ENCODE data around the gene HEYL. TPM values are rescaled to one million over a fixed set of nuclear protein-coding genes. Genes with fewer than 3 reads are reported as not detected.
A peak's percentile ranks its signal among the peaks of the same experiment; 100 is the strongest.

The HEYL gene
- polyA plus RNA-seq, 2 donors = 0.37 to 0.45 TPM

- no peaks in the 10 kb centered on the region for H3K4me1 ChIP-seq (ENCODE audit: control insufficient read depth in 2 of 2, insufficient read depth in 2 of 2, low read length in 1 of 2)
- no peak overlapping the region for H3K4me3 ChIP-seq (ENCODE audit: low read depth in 1 of 2, low read length in 2 of 2)
- H3K36me3 ChIP-seq (ENCODE audit: control insufficient read depth in 2 of 2, insufficient read depth in 2 of 2, low read length in 1 of 2) = no peaks in the 10 kb centered on the region
- H3K27me3 ChIP-seq (ENCODE audit: control insufficient read depth in 1 of 2, insufficient read depth in 2 of 2, low read length in 2 of 2) = no peaks in the 10 kb centered on the region
- 70 to 77% methylated on average over 12 of the region's 12 CpGs for WGBS, 2 donors
- H3K9me3 ChIP-seq (ENCODE audit: control insufficient read depth in 2 of 2, insufficient read depth in 1 of 2, low read depth in 1 of 2, low read length in 1 of 2) = peaks cover 0 to 4% of the 10 kb centered on the region in 2 donors
- no peak overlapping the region for H3K27ac ChIP-seq (ENCODE audit: low read depth in 2 of 2, low read length in 1 of 2)
Measured at GRCh38 chr1:39635205-39635870, 4.1 kb downstream of the HEYL start.

DNA sequence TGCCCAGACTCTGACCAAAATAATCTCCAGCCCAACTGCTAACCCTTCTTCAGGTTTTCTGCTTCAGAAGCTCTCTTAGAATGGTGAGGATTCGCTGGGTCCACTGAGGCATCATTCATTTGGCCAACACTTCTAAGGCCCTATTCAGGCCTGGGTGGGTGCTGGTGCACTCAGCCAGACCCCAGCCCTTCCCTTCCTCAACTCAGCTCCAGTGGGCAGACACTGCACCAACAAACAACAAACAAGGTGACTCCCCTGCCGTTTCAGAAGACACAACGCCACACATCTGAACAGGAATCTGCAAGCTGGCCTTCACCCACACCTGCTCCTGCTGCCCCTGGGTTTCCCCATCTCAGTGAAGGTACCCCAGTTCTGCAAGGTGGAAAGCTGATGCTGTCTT is 6.0 kb downstream of the HEYL start:
- 75 to 77% methylated on average over 3 of the region's 3 CpGs for WGBS, 2 donors
- Histone ChIP-seq H3K4me1 (ENCODE audit: control insufficient read depth in 2 of 2, insufficient read depth in 2 of 2, low read length in 1 of 2) (no peaks in the 10 kb centered on the region), H3K9me3 (ENCODE audit: control insufficient read depth in 2 of 2, insufficient read depth in 1 of 2, low read depth in 1 of 2, low read length in 1 of 2) (no peaks in the 10 kb centered on the region), H3K4me3 (ENCODE audit: low read depth in 1 of 2, low read length in 2 of 2) (no peak overlapping the region), H3K27me3 (ENCODE audit: control insufficient read depth in 1 of 2, insufficient read depth in 2 of 2, low read length in 2 of 2) (no peaks in the 10 kb centered on the region), H3K27ac (ENCODE audit: low read depth in 2 of 2, low read length in 1 of 2) (no peak overlapping the region), H3K36me3 (ENCODE audit: control insufficient read depth in 2 of 2, insufficient read depth in 2 of 2, low read length in 1 of 2) (no peaks in the 10 kb centered on the region)

- Histone ChIP-seq H3K27ac (ENCODE audit: low read depth in 2 of 2, low read length in 1 of 2) (no peak overlapping the region), H3K4me3 (ENCODE audit: low read depth in 1 of 2, low read length in 2 of 2) (no peak overlapping the region), H3K27me3 (ENCODE audit: control insufficient read depth in 1 of 2, insufficient read depth in 2 of 2, low read length in 2 of 2) (no peaks in the 10 kb centered on the region), H3K4me1 (ENCODE audit: control insufficient read depth in 2 of 2, insufficient read depth in 2 of 2, low read length in 1 of 2) (no peaks in the 10 kb centered on the region), H3K9me3 (ENCODE audit: control insufficient read depth in 2 of 2, insufficient read depth in 1 of 2, low read depth in 1 of 2, low read length in 1 of 2) (no peaks in the 10 kb centered on the region), H3K36me3 (ENCODE audit: control insufficient read depth in 2 of 2, insufficient read depth in 2 of 2, low read length in 1 of 2) (no peaks in the 10 kb centered on the region)
- WGBS, 2 donors = 20 to 26% methylated on average over 50 to 61 of the region's 61 CpGs
Measured at GRCh38 chr1:39632682-39633417, 6.6 kb downstream of the HEYL start.

GRCh38 chr1:39632323-39632681 is 7.1 kb downstream of the HEYL start:
- H3K4me3 ChIP-seq (ENCODE audit: low read depth in 1 of 2, low read length in 2 of 2) = no peak overlapping the region
- no peaks in the 10 kb centered on the region for H3K9me3 ChIP-seq (ENCODE audit: control insufficient read depth in 2 of 2, insufficient read depth in 1 of 2, low read depth in 1 of 2, low read length in 1 of 2)
- WGBS, 2 donors = 83 to 85% methylated on average over 5 of the region's 5 CpGs
- no peaks in the 10 kb centered on the region for H3K36me3 ChIP-seq (ENCODE audit: control insufficient read depth in 2 of 2, insufficient read depth in 2 of 2, low read length in 1 of 2)
- no peak overlapping the region for H3K27ac ChIP-seq (ENCODE audit: low read depth in 2 of 2, low read length in 1 of 2)
- H3K27me3 ChIP-seq (ENCODE audit: control insufficient read depth in 1 of 2, insufficient read depth in 2 of 2, low read length in 2 of 2) = no peaks in the 10 kb centered on the region
- no peaks in the 10 kb centered on the region for H3K4me1 ChIP-seq (ENCODE audit: control insufficient read depth in 2 of 2, insufficient read depth in 2 of 2, low read length in 1 of 2)

GRCh38 chr1:39631361-39632322 is 7.8 kb downstream of the HEYL start:
- Histone ChIP-seq H3K9me3 (ENCODE audit: control insufficient read depth in 2 of 2, insufficient read depth in 1 of 2, low read depth in 1 of 2, low read length in 1 of 2) (no peaks in the 10 kb centered on the region), H3K27me3 (ENCODE audit: control insufficient read depth in 1 of 2, insufficient read depth in 2 of 2, low read length in 2 of 2) (no peaks in the 10 kb centered on the region), H3K27ac (ENCODE audit: low read depth in 2 of 2, low read length in 1 of 2) (no peak overlapping the region), H3K4me3 (ENCODE audit: low read depth in 1 of 2, low read length in 2 of 2) (no peak overlapping the region), H3K4me1 (ENCODE audit: control insufficient read depth in 2 of 2, insufficient read depth in 2 of 2, low read length in 1 of 2) (no peaks in the 10 kb centered on the region), H3K36me3 (ENCODE audit: control insufficient read depth in 2 of 2, insufficient read depth in 2 of 2, low read length in 1 of 2) (no peaks in the 10 kb centered on the region)
- 80% methylated on average over 16 of the region's 16 CpGs for WGBS, 2 donors

DNA sequence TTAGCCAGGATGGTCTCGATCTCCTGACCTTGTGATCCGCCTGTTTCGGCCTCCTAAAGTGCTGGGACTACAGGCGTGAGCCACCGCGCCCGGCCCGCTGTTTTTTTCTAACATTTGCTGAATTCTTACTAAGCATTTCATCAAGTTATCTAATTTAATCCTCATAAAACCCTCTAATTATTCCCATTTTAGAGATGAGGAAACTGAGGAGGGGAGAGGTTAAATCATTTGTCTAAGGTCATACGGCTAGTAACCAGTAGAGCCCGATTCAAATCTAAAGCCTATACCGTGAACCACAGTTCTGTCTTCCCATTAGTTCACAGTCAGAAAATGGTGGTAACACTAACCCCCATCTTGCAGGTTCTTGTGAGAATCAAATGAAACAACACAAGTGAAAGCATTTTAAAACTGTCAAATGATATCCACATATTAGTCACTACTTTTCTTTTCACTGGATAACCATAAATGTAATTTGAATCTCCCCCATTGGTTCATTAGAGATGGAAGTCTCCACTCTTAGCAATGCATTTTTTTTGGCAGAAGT is 10.6 kb downstream of the HEYL start:
- H3K27me3 ChIP-seq (ENCODE audit: control insufficient read depth in 1 of 2, insufficient read depth in 2 of 2, low read length in 2 of 2) = no peaks in the 10 kb centered on the region
- no peaks in the 10 kb centered on the region for H3K9me3 ChIP-seq (ENCODE audit: control insufficient read depth in 2 of 2, insufficient read depth in 1 of 2, low read depth in 1 of 2, low read length in 1 of 2)
- no peaks in the 10 kb centered on the region for H3K36me3 ChIP-seq (ENCODE audit: control insufficient read depth in 2 of 2, insufficient read depth in 2 of 2, low read length in 1 of 2)
- 91 to 94% methylated on average over 11 of the region's 11 CpGs for WGBS, 2 donors
- no peaks in the 10 kb centered on the region for H3K4me1 ChIP-seq (ENCODE audit: control insufficient read depth in 2 of 2, insufficient read depth in 2 of 2, low read length in 1 of 2)
- H3K27ac ChIP-seq (ENCODE audit: low read depth in 2 of 2, low read length in 1 of 2) = no peak overlapping the region
- no peak overlapping the region for H3K4me3 ChIP-seq (ENCODE audit: low read depth in 1 of 2, low read length in 2 of 2)

- Histone ChIP-seq H3K27ac (ENCODE audit: low read depth in 2 of 2, low read length in 1 of 2) (no peak overlapping the region), H3K4me3 (ENCODE audit: low read depth in 1 of 2, low read length in 2 of 2) (no peak overlapping the region), H3K4me1 (ENCODE audit: control insufficient read depth in 2 of 2, insufficient read depth in 2 of 2, low read length in 1 of 2) (no peaks in the 10 kb centered on the region), H3K36me3 (ENCODE audit: control insufficient read depth in 2 of 2, insufficient read depth in 2 of 2, low read length in 1 of 2) (no peaks in the 10 kb centered on the region), H3K27me3 (ENCODE audit: control insufficient read depth in 1 of 2, insufficient read depth in 2 of 2, low read length in 2 of 2) (no peaks in the 10 kb centered on the region), H3K9me3 (ENCODE audit: control insufficient read depth in 2 of 2, insufficient read depth in 1 of 2, low read depth in 1 of 2, low read length in 1 of 2) (no peaks in the 10 kb centered on the region)
- 85 to 86% methylated on average over 16 of the region's 16 CpGs for WGBS, 2 donors
Measured at GRCh38 chr1:39626646-39627045, 12.8 kb downstream of the HEYL start.

GRCh38 chr1:39625462-39626273 is 13.8 kb downstream of the HEYL start:
- H3K4me3 ChIP-seq (ENCODE audit: low read depth in 1 of 2, low read length in 2 of 2) = no peak overlapping the region
- H3K9me3 ChIP-seq (ENCODE audit: control insufficient read depth in 2 of 2, insufficient read depth in 1 of 2, low read depth in 1 of 2, low read length in 1 of 2) = no peaks in the 10 kb centered on the region
- WGBS, 2 donors = 70 to 73% methylated on average over 11 of the region's 11 CpGs
- no peaks in the 10 kb centered on the region for H3K4me1 ChIP-seq (ENCODE audit: control insufficient read depth in 2 of 2, insufficient read depth in 2 of 2, low read length in 1 of 2)
- no peaks in the 10 kb centered on the region for H3K27me3 ChIP-seq (ENCODE audit: control insufficient read depth in 1 of 2, insufficient read depth in 2 of 2, low read length in 2 of 2)
- H3K27ac ChIP-seq (ENCODE audit: low read depth in 2 of 2, low read length in 1 of 2) = peak overlapping the region in 1 of 2 donors; percentile 14
- H3K36me3 ChIP-seq (ENCODE audit: control insufficient read depth in 2 of 2, insufficient read depth in 2 of 2, low read length in 1 of 2) = no peaks in the 10 kb centered on the region

DNA sequence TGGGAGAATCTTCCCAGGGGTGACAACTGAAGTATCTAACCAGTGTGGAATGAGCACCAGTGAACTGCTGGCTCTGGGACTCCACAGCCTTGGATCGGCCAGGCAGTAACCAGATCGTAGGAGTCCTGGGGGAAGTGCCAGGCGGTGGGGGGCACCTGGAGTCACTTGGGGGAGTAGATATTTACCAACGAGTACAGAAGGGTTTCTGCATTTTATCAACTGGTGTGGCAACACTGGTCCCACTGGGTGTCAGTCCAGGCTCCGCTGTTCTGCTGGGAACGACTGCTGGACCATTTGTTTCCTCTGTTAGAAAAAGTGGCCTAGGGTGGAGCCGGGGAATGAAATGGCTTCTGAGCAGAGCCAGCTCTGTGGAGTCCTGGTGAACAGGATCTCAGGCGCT is 14.4 kb downstream of the HEYL start:
- Histone ChIP-seq H3K27ac (ENCODE audit: low read depth in 2 of 2, low read length in 1 of 2) (no peak overlapping the region), H3K9me3 (ENCODE audit: control insufficient read depth in 2 of 2, insufficient read depth in 1 of 2, low read depth in 1 of 2, low read length in 1 of 2) (no peaks in the 10 kb centered on the region), H3K4me3 (ENCODE audit: low read depth in 1 of 2, low read length in 2 of 2) (no peak overlapping the region), H3K36me3 (ENCODE audit: control insufficient read depth in 2 of 2, insufficient read depth in 2 of 2, low read length in 1 of 2) (no peaks in the 10 kb centered on the region), H3K4me1 (ENCODE audit: control insufficient read depth in 2 of 2, insufficient read depth in 2 of 2, low read length in 1 of 2) (no peaks in the 10 kb centered on the region), H3K27me3 (ENCODE audit: control insufficient read depth in 1 of 2, insufficient read depth in 2 of 2, low read length in 2 of 2) (no peaks in the 10 kb centered on the region)
- WGBS, 2 donors = 69 to 81% methylated on average over 8 of the region's 8 CpGs

Measured in esophagus (tissue), 2 donors.